G401.6 (cell line): ENCODE results near the gene CCDC149.

Source experiments
- FAIRE-seq: peaks from 2 replicates; lab custom pipeline; 2012; peaks lifted over from hg19 to GRCh38; lab: Jason Lieb, UNC

Gene CCDC149

DNA sequence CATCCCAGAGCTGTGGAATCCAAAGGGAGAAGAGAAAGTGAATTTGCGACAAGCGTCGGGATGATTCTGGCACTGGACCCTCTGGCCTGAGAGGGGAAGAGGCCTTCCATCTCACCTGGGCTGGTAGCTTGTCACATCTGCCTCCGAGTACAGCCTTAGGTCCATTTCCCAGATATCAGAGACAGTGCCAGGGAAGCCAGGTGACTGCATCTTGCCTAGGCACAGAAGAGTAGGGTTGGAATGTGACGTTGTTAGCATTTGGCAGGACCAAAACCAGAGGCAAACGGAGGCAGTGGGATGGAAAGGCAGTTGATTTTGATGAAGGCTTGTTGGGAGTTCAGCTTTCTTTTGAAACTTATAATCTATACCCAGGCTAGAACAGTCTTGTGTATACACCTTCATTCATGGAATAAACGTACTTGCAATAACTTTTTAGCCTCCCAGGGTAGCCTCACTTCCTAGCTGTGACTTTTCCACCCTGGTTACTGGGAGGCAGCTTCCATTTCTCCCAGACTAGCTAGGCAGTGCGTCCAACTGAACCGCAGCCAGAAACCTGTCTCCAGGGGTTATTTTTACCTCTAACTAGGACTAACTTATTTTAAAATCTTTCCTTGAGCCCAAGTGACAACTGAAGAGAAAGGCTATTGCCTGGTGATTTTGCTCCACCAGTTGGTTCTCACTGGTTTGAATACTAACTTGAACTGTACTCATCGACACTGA lies 111.5 kb downstream of the CCDC149 start:
- FAIRE-seq = no peak

DNA sequence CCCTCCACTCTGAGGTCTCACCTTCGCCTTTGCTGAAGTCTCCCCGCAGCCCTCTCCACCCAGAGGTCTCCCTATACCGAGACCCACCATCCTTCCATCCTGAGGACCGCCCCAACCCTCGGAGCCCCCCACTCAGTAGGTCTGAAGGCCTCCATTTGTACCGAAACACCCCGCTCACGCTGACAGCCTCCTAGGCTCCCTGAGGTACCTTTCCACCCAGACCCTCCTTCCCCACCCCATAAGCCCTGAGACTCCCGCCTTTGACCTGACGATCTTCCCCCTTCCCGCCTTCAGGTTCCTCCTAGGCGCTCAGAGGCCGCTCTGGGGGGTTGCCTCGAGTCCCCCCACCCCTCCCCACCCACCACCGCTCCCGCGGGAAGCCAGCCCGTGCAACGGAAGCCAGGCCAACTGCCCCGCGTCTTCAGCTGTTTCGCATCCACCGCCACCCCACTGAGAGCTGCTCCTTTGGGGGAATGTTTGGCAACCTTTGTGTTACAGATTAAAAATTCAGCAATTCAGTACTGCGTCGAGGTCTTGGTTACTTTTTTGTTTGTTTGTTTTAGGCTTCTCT lies 112.4 kb downstream of the CCDC149 start:
- FAIRE-seq = no peak

DNA sequence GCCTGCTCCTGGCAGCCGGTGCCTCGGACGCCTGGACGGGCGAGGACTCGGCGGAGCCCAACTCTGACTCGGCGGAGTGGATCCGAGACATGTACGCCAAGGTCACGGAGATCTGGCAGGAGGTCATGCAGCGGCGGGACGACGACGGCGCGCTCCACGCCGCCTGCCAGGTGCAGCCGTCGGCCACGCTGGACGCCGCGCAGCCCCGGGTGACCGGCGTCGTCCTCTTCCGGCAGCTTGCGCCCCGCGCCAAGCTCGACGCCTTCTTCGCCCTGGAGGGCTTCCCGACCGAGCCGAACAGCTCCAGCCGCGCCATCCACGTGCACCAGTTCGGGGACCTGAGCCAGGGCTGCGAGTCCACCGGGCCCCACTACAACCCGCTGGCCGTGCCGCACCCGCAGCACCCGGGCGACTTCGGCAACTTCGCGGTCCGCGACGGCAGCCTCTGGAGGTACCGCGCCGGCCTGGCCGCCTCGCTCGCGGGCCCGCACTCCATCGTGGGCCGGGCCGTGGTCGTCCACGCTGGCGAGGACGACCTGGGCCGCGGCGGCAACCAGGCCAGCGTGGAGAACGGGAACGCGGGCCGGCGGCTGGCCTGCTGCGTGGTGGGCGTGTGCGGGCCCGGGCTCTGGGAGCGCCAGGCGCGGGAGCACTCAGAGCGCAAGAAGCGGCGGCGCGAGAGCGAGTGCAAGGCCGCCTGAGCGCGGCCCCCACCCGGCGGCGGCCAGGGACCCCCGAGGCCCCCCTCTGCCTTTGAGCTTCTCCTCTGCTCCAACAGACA lies 113.1 kb downstream of the CCDC149 start:
- no peak for FAIRE-seq

DNA sequence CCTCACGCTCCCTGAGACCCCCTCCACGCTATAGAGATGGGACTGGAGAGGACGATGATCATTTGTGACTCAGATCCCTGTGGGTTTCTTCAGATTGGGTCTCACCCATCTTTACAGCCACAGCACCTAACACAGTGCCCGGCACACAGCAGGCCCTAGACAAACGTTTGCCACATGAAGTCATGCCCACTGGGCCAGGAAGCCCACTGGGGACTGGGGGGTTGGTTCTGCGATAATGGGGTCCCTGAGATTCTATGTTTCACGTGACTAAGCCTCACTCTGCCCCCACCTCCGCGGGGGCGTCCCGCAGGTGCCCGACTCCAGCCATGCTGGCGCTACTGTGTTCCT lies 113.7 kb downstream of the CCDC149 start:
- no peak for FAIRE-seq

DNA sequence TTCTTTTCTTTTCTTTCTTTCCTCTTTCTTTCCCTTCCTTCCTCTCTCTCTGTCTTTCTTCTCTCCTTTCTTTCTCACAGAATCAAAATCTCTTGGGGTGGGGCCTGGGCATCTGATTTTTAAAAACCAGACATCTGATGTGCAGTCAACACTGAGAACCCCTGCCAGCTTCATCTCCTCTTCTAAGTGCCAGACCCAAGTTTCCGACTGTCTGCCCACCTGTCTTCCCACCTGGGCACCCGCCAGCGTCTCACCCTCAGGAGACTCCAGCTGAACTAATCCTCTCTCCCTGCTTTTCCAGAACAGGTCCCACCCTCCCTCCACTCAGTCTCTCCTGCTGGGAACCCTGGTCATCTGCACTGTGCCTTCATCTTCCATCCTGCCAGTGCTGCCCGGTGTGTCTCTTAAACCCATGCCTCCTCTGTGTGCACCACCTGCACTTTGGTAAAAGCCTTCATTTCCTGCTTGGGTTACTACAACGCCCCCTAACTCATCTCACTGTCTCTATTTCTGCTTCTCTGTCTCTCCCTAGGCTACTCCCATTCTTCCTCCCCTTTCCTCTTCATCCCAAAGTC lies 114.7 kb downstream of the CCDC149 start:
- FAIRE-seq = no peak

DNA sequence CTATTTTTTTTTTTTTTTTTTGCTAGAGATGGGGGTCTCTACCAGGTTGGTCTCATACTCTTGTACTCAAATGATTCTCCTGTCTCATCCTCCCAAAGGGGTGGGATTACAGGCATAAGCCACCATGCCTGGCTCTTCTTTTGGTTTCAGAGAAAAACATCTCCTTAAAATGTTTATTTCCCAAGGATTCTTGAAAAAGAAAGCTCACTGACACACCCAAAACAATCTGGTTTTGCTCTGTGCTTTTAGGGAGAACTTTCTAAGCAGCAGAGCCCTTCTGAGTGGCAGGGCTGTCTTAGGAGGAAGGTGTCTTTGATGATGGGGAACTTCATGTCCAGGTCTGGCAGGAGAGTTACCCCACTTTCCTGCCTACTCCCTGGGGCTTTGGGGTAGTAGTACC lies 116.2 kb downstream of the CCDC149 start:
- FAIRE-seq = no peak

DNA sequence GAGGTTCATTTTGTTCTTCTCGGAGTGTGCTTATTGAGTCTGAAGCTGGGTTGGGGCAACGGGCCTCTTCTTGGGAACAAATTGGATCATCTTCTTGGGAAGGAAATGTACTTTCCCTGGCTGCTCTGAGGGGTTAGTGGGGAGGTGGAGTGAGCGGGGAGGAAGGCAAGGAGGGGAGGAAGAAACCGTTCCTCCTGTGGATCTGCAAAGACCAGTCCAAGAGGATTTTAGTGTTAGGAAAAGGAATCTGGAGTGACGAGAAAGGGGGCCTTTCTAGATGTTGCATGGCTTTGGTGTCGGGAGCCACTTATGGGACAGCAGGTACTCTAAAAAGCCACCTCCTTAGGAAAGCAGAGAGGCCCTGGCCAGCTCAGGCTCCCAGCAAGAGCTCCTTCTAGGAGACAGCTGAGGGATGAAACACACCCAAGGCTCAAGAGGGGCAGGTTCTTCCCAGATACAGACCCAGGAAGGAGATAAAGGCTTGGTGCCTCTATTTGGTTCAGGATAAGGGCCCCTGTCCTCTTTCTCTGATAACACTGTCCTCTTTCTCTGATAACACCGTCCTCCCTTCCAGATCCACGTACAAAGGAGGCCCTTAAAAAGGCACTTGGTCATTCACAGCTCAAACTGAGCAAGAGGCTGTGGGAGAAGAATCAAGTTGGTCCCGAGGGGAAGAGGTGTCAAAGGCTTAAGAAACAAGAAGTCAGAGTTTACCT lies 117.0 kb downstream of the CCDC149 start:
- FAIRE-seq = no peak

DNA sequence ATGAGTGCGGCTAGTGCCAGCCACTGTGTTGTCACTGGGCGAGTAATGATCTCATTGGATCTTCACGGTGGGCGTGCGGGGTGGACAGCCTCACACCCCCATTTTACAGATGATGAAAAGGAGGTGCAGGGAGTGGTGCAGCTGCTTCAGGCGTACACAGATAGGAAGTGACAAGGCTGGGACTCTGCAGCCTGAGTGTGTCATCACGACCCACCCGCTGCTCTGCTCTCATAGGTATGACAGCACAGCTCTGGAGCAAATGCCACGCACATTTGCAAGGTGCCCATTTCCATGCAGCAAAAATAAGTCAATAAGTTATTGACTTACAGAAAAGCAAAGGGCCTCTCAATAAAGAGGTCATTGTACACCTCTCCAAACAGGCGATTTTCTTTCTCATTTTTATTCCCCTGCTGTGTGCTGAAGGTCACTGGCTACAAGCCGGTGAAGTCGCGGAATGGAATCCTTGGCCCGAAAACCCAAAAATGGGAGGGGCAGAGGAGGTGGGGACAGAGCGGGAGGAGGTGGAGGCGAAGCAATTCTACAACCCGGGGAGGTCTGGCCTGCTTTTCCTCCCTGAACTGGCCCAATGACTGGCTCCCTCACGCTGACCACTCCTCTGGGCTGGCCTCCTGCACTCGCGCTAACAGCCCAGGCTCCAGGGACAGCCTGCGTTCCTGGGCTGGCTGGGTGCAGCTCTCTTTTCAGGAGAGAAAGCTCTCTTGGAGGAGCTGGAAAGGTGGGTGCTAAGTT lies 117.8 kb downstream of the CCDC149 start, which contains the start of gene SOD3:
TSS of gene SOD3 (plus strand) at position 658 of the 750 bp plus-strand sequence. CDS start 3,949 bp downstream, outside the sequence.
- FAIRE-seq = no peak

DNA sequence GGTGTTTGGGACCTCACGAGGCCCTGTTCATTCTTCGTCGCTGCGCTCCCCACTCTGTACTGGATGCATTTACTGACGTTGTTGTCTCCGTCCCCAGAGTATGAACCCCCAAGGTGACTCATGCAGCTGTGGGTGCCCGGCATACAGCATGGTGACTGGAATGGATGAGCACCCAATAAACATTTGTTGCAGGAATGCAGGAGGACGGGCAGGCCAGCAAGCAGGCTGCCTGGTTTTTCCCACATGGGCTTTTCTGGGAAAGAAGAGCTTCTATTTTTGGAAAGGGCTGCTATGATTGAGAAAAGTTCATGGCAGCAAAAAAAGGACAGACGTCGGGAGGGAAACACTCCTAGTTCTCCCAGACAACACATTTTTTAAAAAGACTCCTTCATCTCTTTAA lies 118.4 kb downstream of the CCDC149 start:
- no peak for FAIRE-seq

DNA sequence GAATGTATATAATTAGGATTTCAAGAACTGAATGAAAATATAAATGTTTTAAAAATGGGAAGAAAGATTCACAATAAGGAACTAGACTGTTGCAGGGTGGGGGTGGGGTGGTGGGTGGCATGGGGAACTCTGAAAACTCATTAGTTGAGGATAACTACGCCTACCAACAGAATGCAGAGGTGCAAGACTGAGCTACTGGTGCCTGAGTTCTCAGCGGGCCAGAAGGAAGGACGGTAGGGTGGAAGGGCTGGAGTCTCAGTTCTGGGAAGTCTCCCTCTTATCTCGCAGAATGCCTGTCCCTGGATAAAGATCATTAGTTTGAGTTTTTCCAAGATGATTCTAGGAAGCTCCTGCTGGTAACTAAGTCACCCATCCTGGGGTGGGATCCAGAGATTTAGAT lies 118.8 kb downstream of the CCDC149 start:
- FAIRE-seq = no peak

DNA sequence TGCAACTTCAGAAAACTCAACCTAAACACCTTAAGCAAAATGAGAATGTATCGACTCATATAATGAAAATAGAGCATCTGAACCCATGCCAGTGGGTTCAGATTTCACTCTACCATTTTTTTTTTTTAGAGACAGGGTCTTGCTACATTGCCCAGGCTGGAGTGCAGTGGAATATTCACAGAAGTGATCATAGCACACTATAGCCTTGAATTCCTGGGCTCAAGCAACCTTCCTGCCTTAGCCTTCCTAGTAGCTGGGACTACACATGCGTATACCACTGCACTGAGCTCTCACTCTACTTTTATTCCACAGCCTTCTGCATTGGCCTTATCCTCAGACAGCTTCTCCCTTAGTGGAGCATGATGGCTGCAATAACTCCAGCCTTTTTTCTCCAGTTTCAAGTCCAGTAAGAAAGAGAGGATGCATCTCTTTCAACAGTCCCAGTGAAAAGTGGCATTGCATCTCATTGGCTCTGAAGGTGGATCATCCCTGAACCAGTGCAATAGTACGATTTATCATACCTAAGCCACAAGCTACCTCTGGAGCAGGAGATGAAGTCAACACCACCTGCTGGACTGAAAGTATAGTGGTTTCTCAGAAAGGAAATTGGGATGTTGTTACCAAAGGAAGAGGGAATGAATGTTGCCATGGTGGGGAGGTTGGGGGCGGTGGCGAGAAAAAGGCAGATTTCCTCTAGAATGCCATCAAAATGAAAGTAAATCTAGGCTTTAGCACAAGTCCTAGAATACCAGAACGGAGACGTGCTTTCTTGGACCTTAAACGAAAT lies 119.4 kb downstream of the CCDC149 start:
- FAIRE-seq = no peak

DNA sequence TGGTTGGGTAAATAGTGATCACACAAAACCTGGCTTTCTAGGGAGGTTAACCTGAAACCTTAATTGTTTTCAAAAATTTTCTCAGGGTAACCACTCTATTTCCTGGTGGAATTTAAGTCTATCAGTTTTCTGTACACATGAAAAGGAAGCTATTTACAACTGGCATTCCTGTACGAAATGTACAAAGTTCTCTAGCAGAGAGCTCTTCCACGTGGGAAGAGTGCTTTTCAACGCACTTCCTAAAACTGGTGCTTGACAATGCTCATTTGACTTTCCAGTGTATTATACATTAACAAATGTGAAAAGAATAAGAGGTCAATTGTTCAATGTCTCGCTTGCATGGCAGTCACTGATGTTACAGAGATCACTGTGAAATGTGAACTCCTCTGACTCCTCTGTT lies 120.3 kb downstream of the CCDC149 start:
- FAIRE-seq = no peak

DNA sequence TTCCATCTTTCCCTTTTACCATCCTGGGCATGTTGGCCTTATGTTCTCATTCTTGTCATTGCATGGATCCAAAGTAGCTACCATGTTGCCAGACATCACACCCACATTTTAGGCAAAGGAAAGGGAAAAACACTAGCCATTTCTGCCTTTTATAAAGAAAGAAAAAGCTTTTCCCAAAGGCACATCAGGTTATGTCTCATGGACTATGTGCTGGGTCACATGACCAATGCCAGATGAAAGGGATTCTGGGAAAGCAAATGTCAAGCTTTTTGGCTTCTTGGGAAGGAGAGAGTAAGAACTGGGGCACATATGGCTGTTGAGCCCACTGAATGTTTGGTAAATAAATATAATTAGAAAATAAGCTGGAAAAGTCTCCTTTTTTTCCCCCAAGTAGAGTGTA lies 121.8 kb downstream of the CCDC149 start:
- FAIRE-seq = no peak

DNA sequence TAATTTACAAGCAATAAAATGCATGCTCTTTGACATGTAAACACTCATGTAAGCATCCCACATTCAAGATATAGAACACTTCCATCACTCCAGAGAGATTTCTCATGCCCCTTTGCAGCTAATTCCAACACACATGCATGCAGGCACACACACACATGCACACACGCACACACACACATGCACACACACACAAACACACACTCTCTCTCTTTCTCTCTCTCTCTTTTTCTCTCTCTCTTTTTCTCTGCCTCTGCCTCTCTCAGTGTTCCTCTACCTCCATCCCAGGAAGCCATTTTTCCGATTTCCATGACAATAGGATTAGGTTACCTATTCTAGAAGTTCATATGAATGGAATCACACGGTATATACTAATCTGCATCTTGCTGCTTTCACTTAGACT lies 129.3 kb downstream of the CCDC149 start:
- no peak for FAIRE-seq

DNA sequence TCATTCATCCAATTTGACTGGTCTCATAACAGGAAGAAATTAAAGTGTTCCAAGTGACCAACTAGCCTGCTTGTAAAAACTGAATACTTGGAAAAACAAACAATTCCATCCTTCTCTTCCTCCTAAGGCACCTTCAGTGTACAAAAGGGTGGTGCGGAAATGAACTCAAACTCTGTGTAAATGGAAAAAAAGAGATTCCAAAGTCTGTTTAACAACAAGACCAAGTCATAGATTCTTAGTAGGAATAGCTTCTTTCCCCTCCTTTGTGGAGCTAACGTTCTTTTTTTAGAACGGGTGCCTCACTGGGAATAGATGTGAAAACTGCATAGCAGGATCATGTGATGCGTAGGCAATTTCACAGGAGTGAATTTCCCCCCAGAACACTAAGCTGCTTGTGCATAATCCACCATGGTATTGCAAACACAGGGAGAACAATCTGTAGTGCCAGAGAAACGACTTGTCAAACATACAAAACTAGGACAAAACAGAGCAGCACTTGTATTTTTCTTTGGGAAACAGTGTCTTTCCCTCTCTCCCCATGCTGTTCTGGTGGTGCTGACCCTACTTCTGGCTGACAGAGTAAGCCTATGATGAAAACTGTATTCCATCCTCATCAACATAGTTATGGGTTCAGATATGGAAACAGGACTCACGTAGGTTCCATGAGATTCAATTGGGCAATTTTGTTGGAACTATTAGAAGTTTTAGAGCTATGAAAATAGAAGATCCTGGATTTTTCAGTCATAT lies 130.7 kb downstream of the CCDC149 start:
- no peak for FAIRE-seq

DNA sequence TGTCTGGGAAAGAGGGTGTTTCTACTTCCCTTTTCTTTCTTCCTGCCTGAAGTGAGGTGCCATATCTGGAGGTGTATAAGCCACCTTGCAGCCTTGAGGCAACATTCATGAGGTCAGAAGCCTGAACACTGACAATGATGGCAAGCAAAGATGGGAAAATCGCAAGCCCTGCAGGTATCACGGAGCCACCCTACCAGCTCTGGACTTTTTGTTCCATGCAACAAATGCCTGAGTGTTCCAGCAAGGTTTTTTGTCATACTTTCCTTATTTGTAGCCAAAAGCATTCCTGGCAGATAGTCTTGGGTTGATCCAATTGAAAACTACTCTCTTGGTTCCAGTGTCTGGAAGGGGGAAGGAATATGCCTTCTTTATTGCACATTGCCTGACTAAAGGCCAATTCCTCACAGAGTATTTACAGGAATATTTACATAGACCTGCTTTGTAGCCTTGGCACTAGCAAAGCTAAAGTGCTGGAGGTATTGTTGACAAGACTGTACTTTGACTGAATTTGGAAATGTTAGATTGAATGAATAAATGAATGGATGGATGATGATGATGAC lies 131.8 kb downstream of the CCDC149 start:
- FAIRE-seq = no peak

DNA sequence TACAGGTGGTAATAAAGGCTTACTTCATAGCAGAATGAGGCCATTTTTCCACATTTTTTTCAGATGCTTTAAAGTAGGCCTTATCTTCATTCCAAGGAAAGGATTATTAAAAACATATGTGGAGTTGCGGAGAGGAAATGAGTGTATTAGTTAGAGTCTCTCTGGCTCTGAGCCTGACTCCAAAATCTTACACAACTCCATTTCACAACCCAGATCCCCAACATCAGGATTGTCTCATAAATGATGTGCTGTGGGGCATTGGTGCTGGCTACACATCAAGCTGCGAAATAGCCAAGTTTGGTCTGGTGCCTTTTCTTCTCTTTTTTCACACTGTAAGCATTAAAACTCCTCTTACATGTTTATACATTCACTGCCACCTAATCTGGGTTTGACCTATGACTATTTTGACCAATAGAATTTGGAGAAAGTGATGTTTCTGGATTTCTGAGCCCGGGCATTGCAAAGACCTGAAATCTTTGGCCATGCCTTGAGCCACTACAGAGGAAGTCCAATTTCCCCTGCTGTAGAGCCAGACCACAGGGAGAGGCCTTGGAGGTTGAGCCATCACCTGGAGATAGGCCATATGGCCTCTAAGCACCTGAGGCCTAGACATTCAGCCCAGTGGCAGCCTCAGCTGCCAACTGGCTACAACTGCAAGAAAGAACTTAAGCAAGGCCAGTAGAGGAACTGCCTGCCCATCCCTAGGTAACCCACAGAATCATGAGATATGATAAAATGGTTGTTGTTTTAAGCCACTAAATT lies 134.2 kb downstream of the CCDC149 start:
- no peak for FAIRE-seq

DNA sequence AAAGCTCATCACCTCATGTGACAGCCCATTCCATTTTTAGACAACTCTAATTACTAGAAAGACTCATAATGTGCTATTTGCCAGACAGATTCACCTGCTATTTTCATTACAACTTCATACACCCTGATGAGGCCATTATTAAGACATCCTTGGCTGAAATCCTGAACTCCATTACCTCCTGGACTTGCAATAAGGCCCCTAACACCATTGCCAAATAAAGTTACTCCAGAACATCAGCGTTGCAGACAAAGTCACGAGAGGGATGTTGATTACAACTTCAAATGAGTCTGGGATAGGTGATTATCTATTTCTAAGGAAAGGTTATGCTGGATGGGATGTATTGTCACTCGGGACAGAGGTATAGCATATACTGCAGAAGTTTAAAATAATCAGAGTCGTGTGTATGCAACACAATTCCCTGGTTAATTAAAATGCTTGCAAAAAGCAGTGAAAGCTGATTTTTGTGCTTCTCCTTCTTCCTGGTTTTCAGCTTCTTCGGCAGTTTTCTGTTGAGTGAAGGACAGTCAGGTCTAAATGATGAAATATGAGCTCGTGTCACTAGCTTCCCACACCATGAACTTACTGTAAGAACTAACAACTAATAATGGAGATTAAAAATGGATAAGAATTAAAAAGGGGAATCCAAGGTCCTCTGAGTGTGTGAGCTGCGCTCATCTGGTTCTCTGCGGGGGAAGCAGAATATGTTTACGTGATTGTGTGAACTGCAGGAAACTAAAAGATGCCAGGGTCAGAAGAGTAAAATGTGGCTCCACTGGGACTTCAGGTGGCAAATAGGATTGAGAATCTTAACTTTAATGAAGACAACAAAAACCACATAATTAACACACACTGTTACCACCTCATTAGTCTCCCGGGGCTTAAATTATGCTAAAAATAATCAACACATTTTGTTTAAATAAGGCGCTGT lies 135.0 kb downstream of the CCDC149 start:
- no peak for FAIRE-seq
